Measurements from ENCODE around the gene MED12L. TPM values are rescaled to one million over a fixed set of nuclear protein-coding genes. Genes with fewer than 3 reads are reported as not detected.
A peak's percentile ranks its signal among the peaks of the same experiment; 100 is the strongest.

The MED12L gene
- total RNA-seq, 1 donor from 2014 or later: 0.97 TPM

GRCh38 chr3:151191095-151191494 is 105.6 kb downstream of the MED12L start:
- Mint-ChIP-seq H3K27ac (ENCODE audit: unreplicated experiment) (no peak overlapping the region), H3K36me3 (ENCODE audit: low read depth) (no peaks in the 10 kb centered on the region)
- no peak for TF ChIP-seq CTCF (IDR thresholded peaks at IDR 0.05)

GRCh38 chr3:151192545-151192944 is 107.1 kb downstream of the MED12L start:
- no peak for TF ChIP-seq CTCF (IDR thresholded peaks at IDR 0.05)
- Mint-ChIP-seq H3K9me3 (ENCODE audit: low read depth) (no peaks in the 10 kb centered on the region), H3K4me1 (ENCODE audit: low read depth) (peaks cover 19% of the 10 kb centered on the region), H3K27me3 (ENCODE audit: low read depth) (no peaks in the 10 kb centered on the region), H3K36me3 (ENCODE audit: low read depth) (no peaks in the 10 kb centered on the region), H3K27ac (ENCODE audit: unreplicated experiment) (no peak overlapping the region), H3K4me3 (ENCODE audit: unreplicated experiment) (no peak overlapping the region)
- DNase-seq (ENCODE audit: low spot score): no peak

More at GRCh38 chr3:151191095-151191494, 105.6 kb downstream of the MED12L start:
- no peaks in the 10 kb centered on the region for H3K9me3 Mint-ChIP-seq (ENCODE audit: low read depth)
- no peak for DNase-seq (ENCODE audit: low spot score)
- H3K27me3 Mint-ChIP-seq (ENCODE audit: low read depth): no peaks in the 10 kb centered on the region
- no peak overlapping the region for H3K4me3 Mint-ChIP-seq (ENCODE audit: unreplicated experiment)
- H3K4me1 Mint-ChIP-seq (ENCODE audit: low read depth): peaks cover 10% of the 10 kb centered on the region

GRCh38 chr3:151195826-151196225 is 110.4 kb downstream of the MED12L start:
- H3K9me3 Mint-ChIP-seq (ENCODE audit: low read depth): no peaks in the 10 kb centered on the region
- no peaks in the 10 kb centered on the region for H3K36me3 Mint-ChIP-seq (ENCODE audit: low read depth)
- TF ChIP-seq CTCF (IDR thresholded peaks at IDR 0.05): no peak
- H3K27ac Mint-ChIP-seq (ENCODE audit: unreplicated experiment): peak overlapping the region; percentile 36
- peaks cover 34% of the 10 kb centered on the region for H3K4me1 Mint-ChIP-seq (ENCODE audit: low read depth)
- DNase-seq (ENCODE audit: low spot score): no peak
- H3K27me3 Mint-ChIP-seq (ENCODE audit: low read depth): no peaks in the 10 kb centered on the region
- H3K4me3 Mint-ChIP-seq (ENCODE audit: unreplicated experiment): no peak overlapping the region

- H3K4me1 Mint-ChIP-seq (ENCODE audit: low read depth): peaks cover 34% of the 10 kb centered on the region
- DNase-seq (ENCODE audit: low spot score): no peak
- no peak overlapping the region for H3K27ac Mint-ChIP-seq (ENCODE audit: unreplicated experiment)
- H3K27me3 Mint-ChIP-seq (ENCODE audit: low read depth): no peaks in the 10 kb centered on the region
- TF ChIP-seq CTCF (IDR thresholded peaks at IDR 0.05): no peak
- no peaks in the 10 kb centered on the region for H3K36me3 Mint-ChIP-seq (ENCODE audit: low read depth)
- H3K4me3 Mint-ChIP-seq (ENCODE audit: unreplicated experiment): no peak overlapping the region
- H3K9me3 Mint-ChIP-seq (ENCODE audit: low read depth): no peaks in the 10 kb centered on the region
These were observed 111.0 kb downstream of the MED12L start for GRCh38 chr3:151196434-151196833.

- TF ChIP-seq CTCF (IDR thresholded peaks at IDR 0.05): no peak
- DNase-seq (ENCODE audit: low spot score): no peak
- Mint-ChIP-seq H3K4me3 (ENCODE audit: unreplicated experiment) (no peak overlapping the region), H3K9me3 (ENCODE audit: low read depth) (no peaks in the 10 kb centered on the region), H3K27ac (ENCODE audit: unreplicated experiment) (peak overlapping the region; percentile 80), H3K36me3 (ENCODE audit: low read depth) (no peaks in the 10 kb centered on the region), H3K4me1 (ENCODE audit: low read depth) (peaks cover 34% of the 10 kb centered on the region), H3K27me3 (ENCODE audit: low read depth) (no peaks in the 10 kb centered on the region)
These were observed 111.8 kb downstream of the MED12L start for GRCh38 chr3:151197228-151197627.

All from chondrocyte (in vitro differentiated cells).